Prostate gland (tissue), 2 donors: ENCODE measurements around the gene CMTM1. TPM values are rescaled to one million over a fixed set of nuclear protein-coding genes. Genes with fewer than 3 reads are reported as not detected.
A peak's percentile ranks its signal among the peaks of the same experiment; 100 is the strongest.

Source experiments
- DNase-seq: peaks from one replicate; pipeline ENCODE4 v3.0.0-alpha.2; 2019; ENCODE audit warnings: low spot score
- H3K27ac ChIP-seq, 2 donors: fragments of 200-600 bp; sonication (generic); 2 replicates each; pipeline ENCODE4 v1.5.1; 2017 to 2019
- H3K27me3 ChIP-seq: fragments of 200-600 bp; sonication (generic); replicated peaks from 2 replicates; pipeline ENCODE4 v1.5.1; 2019; ENCODE audit not compliant: insufficient read depth
- H3K36me3 ChIP-seq, 2 donors: fragments of 200-600 bp; sonication (generic); 1 replicate in 1 of 2; 2 replicates in 1 of 2; pipeline versions ENCODE4 v1.5.1 to v1.8.1; 2017 to 2019
- H3K4me1 ChIP-seq: fragments of 200-600 bp; sonication (generic); replicated peaks from 2 replicates; pipeline ENCODE4 v1.5.1; 2019
- H3K4me3 ChIP-seq, 2 donors: fragments of 200-600 bp; sonication (generic); 2 replicates each; pipeline ENCODE4 v1.5.1; 2017 to 2019
- H3K9me3 ChIP-seq: fragments of 200-600 bp; sonication (generic); 2 replicates; pipeline ENCODE4 v1.5.1; 2017
- CTCF ChIP-seq, 4 experiments: fragments of 200-600 bp in 2 of 4; fragments of 450-650 bp in 2 of 4; sonication (generic) in 2 of 4; IDR thresholded peaks; 1 replicate in 3 of 4; 2 replicates in 1 of 4; pipeline ENCODE4 v1.5.1; 2016 to 2019; ENCODE audit warnings: antibody characterized with exemption in 4 of 4, mild to moderate bottlenecking in 2 of 4, moderate library complexity in 2 of 4
- POLR2A ChIP-seq: fragments of 450-650 bp; IDR thresholded peaks from one replicate; pipeline ENCODE4 v1.6.1; 2016; ENCODE audit warnings: antibody characterized with exemption, mild to moderate bottlenecking
- POLR2AphosphoS5 ChIP-seq: sonication (generic); formaldehyde crosslinking; IDR thresholded peaks from one replicate; pipeline ENCODE4 v1.6.1; 2017; ENCODE audit warnings: antibody characterized with exemption
- WGBS: methylation state at CpG from one replicate; pipeline ENCODE4 v1.1.5; 2018; 5-methylcytosine and 5-hydroxymethylcytosine counted together
- intact Hi-C: fragments of 100-400 bp; cut with DNase I; formaldehyde crosslinking; loops from one replicate; pipeline ENCODE4 v1.14.2; 2022
- total RNA-seq, 2 donors: library from RNA; depleted of rRNA; stranded (reverse); fragments of >200 nt; gene quantifications; one replicate each; pipeline ENCODE4 v1.1.0, GENCODE V29; 2016

The CMTM1 gene
- total RNA-seq, 2 donors from 2014 or later, result 1.5 to 2.6 TPM

DNA sequence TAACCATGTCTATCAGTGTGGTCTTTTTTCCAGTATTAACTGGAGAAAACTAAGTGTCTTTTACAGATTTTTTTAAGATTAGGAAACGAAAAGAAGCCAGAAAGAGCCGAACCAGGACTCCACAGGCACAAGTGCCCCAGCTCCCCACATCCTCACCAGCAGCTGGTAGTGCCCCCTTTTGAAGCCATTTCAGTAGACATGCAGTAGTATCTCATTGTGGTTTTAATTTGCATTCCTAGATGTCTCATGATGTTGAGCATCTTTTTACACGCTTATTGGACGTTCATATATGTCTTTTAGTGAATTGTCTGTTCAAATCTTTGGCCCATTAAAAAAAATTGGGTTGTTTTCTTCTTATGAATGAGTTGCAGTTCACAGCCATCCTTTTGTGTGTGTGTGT lies 33.5 kb downstream of the CMTM1 start:
- TF ChIP-seq POLR2AphosphoS5 (no peak), CTCF (IDR thresholded peaks at IDR 0.05) (no peak), POLR2A (no peak)
- H3K36me3 ChIP-seq, result no peaks in the 10 kb centered on the region
- H3K27ac ChIP-seq, result no peak overlapping the region
- no peaks in the 10 kb centered on the region for H3K27me3 ChIP-seq
- intact Hi-C loops, result no loop called here
- no peak overlapping the region for H3K4me3 ChIP-seq
- WGBS, result 91% methylated on average over 4 of the region's 4 CpGs
- no peaks in the 10 kb centered on the region for H3K9me3 ChIP-seq
- H3K4me1 ChIP-seq, result peaks cover 6% of the 10 kb centered on the region
- DNase-seq, result no peak

DNA sequence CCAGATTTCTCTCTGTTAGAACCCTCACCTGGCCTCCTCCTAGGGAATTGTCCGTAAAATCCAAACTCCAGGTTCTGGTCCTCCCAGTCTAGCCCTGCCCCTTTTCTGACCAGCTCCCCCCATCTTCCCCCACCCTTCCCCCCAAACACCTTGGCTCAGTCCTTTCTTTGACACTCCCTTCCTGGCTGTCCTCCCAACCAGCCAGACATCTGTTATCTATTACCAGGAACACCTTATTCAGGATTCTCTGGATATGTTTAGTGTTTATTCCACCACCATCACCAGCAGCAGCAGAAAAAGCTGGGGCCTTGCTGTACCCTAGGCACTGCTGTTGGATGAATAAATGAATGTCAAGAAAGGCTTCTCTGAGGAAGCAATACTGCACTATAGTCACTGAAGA lies 34.2 kb downstream of the CMTM1 start:
- WGBS, result 96% methylated on average over 1 of the region's 1 CpG
- TF ChIP-seq CTCF (IDR thresholded peaks at IDR 0.05) (no peak), POLR2AphosphoS5 (no peak)
- Histone ChIP-seq H3K4me1 (peaks cover 6% of the 10 kb centered on the region), H3K9me3 (no peaks in the 10 kb centered on the region), H3K36me3 (no peaks in the 10 kb centered on the region), H3K4me3 (no peak overlapping the region), H3K27me3 (no peaks in the 10 kb centered on the region), H3K27ac (no peak overlapping the region)
- intact Hi-C loops, result no loop called here
- no peak for DNase-seq

- no peak overlapping the region for H3K27ac ChIP-seq
- no peaks in the 10 kb centered on the region for H3K36me3 ChIP-seq
- H3K9me3 ChIP-seq, result no peaks in the 10 kb centered on the region
- intact Hi-C loops, result no loop called here
- WGBS, result 99% methylated on average over 5 of the region's 5 CpGs
- no peak for TF ChIP-seq POLR2AphosphoS5
- no peak for TF ChIP-seq POLR2A
- no peak for TF ChIP-seq CTCF (IDR thresholded peaks at IDR 0.05)
- DNase-seq, result no peak
- H3K27me3 ChIP-seq, result no peaks in the 10 kb centered on the region
- H3K4me1 ChIP-seq, result peaks cover 6% of the 10 kb centered on the region
- no peak overlapping the region for H3K4me3 ChIP-seq
These were observed 35.2 kb downstream of the CMTM1 start for GRCh38 chr16:66601471-66601870.

DNA sequence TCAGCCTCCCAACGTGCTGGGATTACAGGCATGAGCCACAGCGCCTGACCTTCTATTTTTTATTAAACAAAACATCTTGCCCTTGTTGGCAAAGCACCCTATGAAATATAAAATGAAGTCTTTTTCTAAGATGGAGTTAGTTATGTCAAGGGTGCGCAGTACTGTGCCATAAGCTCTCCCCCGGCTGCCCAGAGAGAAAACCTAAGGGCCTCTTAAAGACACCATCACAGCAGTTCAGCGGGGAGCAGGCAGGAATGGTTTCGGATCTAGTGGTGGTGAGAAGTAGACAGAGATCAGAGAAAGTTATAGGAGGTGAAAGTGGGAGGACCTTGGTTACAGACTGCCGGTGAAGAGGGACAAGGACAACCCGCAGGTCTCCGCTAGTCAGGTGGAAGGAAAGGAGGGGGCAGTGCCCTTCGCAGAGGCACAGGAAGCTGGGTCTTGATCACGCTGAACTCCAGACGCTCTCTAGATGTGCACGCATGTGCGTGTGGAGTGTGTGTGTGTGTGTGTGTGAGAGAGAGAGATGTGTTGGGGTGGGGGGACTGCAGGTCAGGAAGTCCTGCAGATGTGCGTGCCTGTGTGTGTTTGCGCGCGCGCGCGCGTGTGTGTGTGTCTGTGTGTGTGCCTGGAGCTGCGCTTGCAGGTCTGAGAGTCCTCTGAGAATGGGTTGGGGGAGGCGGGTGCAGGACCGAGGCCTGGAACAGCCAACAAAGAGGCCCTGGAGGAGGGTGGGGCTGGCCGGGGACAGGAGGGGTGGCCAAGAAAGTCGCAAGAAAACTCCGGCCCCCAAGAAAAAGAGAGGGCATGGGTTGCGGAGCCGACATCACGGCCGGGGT lies 37.5 kb downstream of the CMTM1 start:
- DNase-seq, result peak; percentile 42
- Histone ChIP-seq H3K27me3 (no peaks in the 10 kb centered on the region), H3K4me3 (peak overlapping the region; percentile 73 to 76), H3K4me1 (peaks cover 6% of the 10 kb centered on the region), H3K36me3 (no peaks in the 10 kb centered on the region), H3K9me3 (no peaks in the 10 kb centered on the region), H3K27ac (peak overlapping the region; percentile 81 to 86)
- intact Hi-C loops, result loop anchor here (2.0 kb wide), 1 partner anchor 197 kb away; no protein-coding TSS in a partner anchor
- WGBS, result 10% methylated on average over 32 of the region's 32 CpGs
- TF ChIP-seq POLR2A (no peak), CTCF (IDR thresholded peaks at IDR 0.05) (no peak), POLR2AphosphoS5 (no peak)
